ENCODE measurements around the gene ROBO4. TPM values are rescaled to one million over a fixed set of nuclear protein-coding genes. Genes with fewer than 3 reads are reported as not detected.

The ROBO4 gene
- total and polyA plus RNA-seq, 4 donors, result 2.4 to 41.9 (median 11.2) TPM

GRCh38 chr11:124938970-124939369, 41.3 kb upstream of the ROBO4 start:
- Histone ChIP-seq H3K36me3 (ENCODE audit: control insufficient read depth in 1 of 2, insufficient read depth in 2 of 2, low read length in 1 of 2) (no peaks in the 10 kb centered on the region), H3K27ac (ENCODE audit: low read depth in 1 of 2, low read length in 2 of 2) (no peak overlapping the region), H3K4me3 (ENCODE audit: low read length in 2 of 2) (no peak overlapping the region), H3K27me3 (ENCODE audit: control insufficient read depth in 1 of 2, insufficient read depth in 2 of 2, low read length in 1 of 2) (no peaks in the 10 kb centered on the region), H3K4me1 (ENCODE audit: control insufficient read depth in 1 of 2, insufficient read depth in 2 of 2, low read length in 2 of 2) (no peaks in the 10 kb centered on the region), H3K9me3 (ENCODE audit: control insufficient read depth, low read length) (no peaks in the 10 kb centered on the region)
- intact Hi-C loops (cut with DNase I), result no loop called here
- DNase-seq (no peak), ATAC-seq (ENCODE audit: low FRiP score) (no peak)
- 63 to 66% methylated on average over 6 of the region's 6 CpGs for WGBS, 2 donors

DNA sequence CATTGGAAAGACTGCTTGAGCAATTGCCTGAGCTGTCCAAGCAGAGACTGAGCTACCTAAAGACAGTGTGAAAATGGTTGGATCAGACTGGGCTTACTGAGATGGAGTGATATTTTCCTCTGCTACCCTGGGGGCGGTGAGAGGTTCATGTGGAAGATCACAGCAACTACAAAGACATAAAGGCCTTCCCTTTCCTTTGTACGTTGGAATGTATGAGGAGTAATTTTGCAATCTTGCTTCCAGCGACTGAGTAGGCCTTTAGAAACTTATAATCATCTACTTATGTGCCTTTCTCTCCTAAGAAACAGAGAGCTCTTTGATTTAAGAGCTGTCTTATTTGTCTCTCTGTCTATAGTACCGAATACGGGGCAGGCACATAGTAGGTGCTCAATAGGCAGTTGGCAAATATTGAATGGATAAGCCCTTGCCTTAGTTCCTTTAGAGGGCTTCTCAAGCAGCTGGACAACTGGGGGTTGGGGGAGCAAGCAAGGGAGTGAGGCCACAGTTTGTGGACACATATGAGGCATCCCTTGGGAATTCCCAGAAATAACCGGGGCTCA, 40.6 kb upstream of the ROBO4 start:
- no peak for DNase-seq
- no peak for ATAC-seq (ENCODE audit: low FRiP score)
- H3K36me3 ChIP-seq (ENCODE audit: control insufficient read depth in 1 of 2, insufficient read depth in 2 of 2, low read length in 1 of 2), result no peaks in the 10 kb centered on the region
- intact Hi-C loops (cut with DNase I), result no loop called here
- no peaks in the 10 kb centered on the region for H3K9me3 ChIP-seq (ENCODE audit: control insufficient read depth, low read length)
- WGBS, 2 donors, result 75 to 76% methylated on average over 6 of the region's 6 CpGs
- H3K27ac ChIP-seq (ENCODE audit: low read depth in 1 of 2, low read length in 2 of 2), result no peak overlapping the region
- H3K4me1 ChIP-seq (ENCODE audit: control insufficient read depth in 1 of 2, insufficient read depth in 2 of 2, low read length in 2 of 2), result no peaks in the 10 kb centered on the region
- no peaks in the 10 kb centered on the region for H3K27me3 ChIP-seq (ENCODE audit: control insufficient read depth in 1 of 2, insufficient read depth in 2 of 2, low read length in 1 of 2)
- H3K4me3 ChIP-seq (ENCODE audit: low read length in 2 of 2), result no peak overlapping the region

- intact Hi-C loops (cut with DNase I), result no loop called here
- no peak for ATAC-seq (ENCODE audit: low FRiP score)
- DNase-seq, result no peak
- H3K9me3 ChIP-seq (ENCODE audit: control insufficient read depth, low read length), result no peaks in the 10 kb centered on the region
- no peaks in the 10 kb centered on the region for H3K4me1 ChIP-seq (ENCODE audit: control insufficient read depth in 1 of 2, insufficient read depth in 2 of 2, low read length in 2 of 2)
- no peaks in the 10 kb centered on the region for H3K36me3 ChIP-seq (ENCODE audit: control insufficient read depth in 1 of 2, insufficient read depth in 2 of 2, low read length in 1 of 2)
- no peak overlapping the region for H3K4me3 ChIP-seq (ENCODE audit: low read length in 2 of 2)
- H3K27me3 ChIP-seq (ENCODE audit: control insufficient read depth in 1 of 2, insufficient read depth in 2 of 2, low read length in 1 of 2), result no peaks in the 10 kb centered on the region
- no peak overlapping the region for H3K27ac ChIP-seq (ENCODE audit: low read depth in 1 of 2, low read length in 2 of 2)
- 74 to 78% methylated on average over 3 of the region's 3 CpGs for WGBS, 2 donors
Observed at GRCh38 chr11:124937336-124937935, 39.8 kb upstream of the ROBO4 start.

DNA sequence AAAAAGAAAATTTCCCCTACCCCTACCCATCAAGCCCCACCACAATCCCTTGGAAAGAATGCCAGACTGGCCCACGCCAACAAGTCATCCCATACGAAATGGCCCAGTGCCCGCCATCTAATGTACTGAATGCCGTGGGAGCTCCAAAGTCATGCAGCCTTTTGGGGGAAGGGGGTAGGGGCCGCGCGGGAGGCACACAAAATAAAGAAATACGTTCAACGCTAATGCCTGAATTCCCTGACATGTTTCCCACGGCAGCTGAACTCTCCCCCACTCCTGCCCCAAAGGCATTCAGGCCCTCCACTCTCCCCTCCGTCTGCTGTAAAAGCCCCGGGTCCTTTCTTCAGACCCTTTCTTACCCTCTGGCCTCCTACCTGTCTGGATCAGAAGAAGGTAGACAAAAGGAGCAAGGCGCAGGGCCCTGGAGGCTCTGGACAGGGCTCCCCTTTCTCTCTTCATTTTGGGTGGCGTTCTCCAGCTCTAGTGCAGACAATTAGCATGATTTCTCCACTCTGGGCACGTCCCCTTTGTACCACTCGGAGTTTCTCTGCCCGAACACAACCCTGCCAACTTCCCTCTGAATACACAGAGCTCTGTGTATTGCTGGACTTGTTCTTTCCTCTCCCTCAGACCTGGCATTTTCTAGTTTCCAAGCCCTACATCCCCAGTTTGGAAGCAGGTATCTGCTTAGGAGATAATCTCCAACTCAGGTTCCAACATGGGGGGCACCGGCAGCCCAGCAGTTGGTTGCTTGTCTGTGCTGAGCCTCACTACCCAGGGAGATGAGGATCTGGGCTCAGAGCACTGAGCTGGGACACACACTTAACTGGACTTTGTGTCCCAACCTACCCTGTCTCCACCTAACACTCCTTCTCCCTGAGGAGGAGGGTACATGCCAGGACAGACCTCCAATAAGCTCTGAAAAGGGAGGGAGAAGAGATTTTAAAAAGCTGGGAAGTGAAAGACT, 38.2 kb upstream of the ROBO4 start, which contains the start of gene HEPACAM:
TSS of gene HEPACAM (minus strand) at position 500 of the 967 bp plus-strand sequence. CDS start at position 459, 41 bp downstream.
- Histone ChIP-seq H3K27me3 (ENCODE audit: control insufficient read depth in 1 of 2, insufficient read depth in 2 of 2, low read length in 1 of 2) (no peaks in the 10 kb centered on the region), H3K4me1 (ENCODE audit: control insufficient read depth in 1 of 2, insufficient read depth in 2 of 2, low read length in 2 of 2) (no peaks in the 10 kb centered on the region), H3K27ac (ENCODE audit: low read depth in 1 of 2, low read length in 2 of 2) (no peak within 1 kb of the TSS), H3K36me3 (ENCODE audit: control insufficient read depth in 1 of 2, insufficient read depth in 2 of 2, low read length in 1 of 2) (no peaks in the 10 kb centered on the region), H3K4me3 (ENCODE audit: low read length in 2 of 2) (no peak within 1 kb of the TSS), H3K9me3 (ENCODE audit: control insufficient read depth, low read length) (no peaks in the 10 kb centered on the region)
- intact Hi-C loops (cut with DNase I), result no loop called here
- WGBS, 2 donors, result 73 to 74% methylated on average over 18 of the region's 18 CpGs
- ATAC-seq (ENCODE audit: low FRiP score) (no peak), DNase-seq (no peak)

- 51 to 52% methylated on average over 4 of the region's 4 CpGs for WGBS, 2 donors
- no peak for ATAC-seq (ENCODE audit: low FRiP score)
- Histone ChIP-seq H3K4me3 (ENCODE audit: low read length in 2 of 2) (no peak overlapping the region), H3K9me3 (ENCODE audit: control insufficient read depth, low read length) (no peaks in the 10 kb centered on the region), H3K36me3 (ENCODE audit: control insufficient read depth in 1 of 2, insufficient read depth in 2 of 2, low read length in 1 of 2) (no peaks in the 10 kb centered on the region), H3K27me3 (ENCODE audit: control insufficient read depth in 1 of 2, insufficient read depth in 2 of 2, low read length in 1 of 2) (no peaks in the 10 kb centered on the region), H3K4me1 (ENCODE audit: control insufficient read depth in 1 of 2, insufficient read depth in 2 of 2, low read length in 2 of 2) (no peaks in the 10 kb centered on the region), H3K27ac (ENCODE audit: low read depth in 1 of 2, low read length in 2 of 2) (no peak overlapping the region)
- no peak for DNase-seq
- intact Hi-C loops (cut with DNase I), result no loop called here
Observed at GRCh38 chr11:124934862-124935547, 37.3 kb upstream of the ROBO4 start.

- intact Hi-C loops (cut with DNase I), result no loop called here
- H3K4me3 ChIP-seq (ENCODE audit: low read length in 2 of 2), result no peak overlapping the region
- no peak overlapping the region for H3K27ac ChIP-seq (ENCODE audit: low read depth in 1 of 2, low read length in 2 of 2)
- no peak for ATAC-seq (ENCODE audit: low FRiP score)
- no peaks in the 10 kb centered on the region for H3K4me1 ChIP-seq (ENCODE audit: control insufficient read depth in 1 of 2, insufficient read depth in 2 of 2, low read length in 2 of 2)
- no peaks in the 10 kb centered on the region for H3K36me3 ChIP-seq (ENCODE audit: control insufficient read depth in 1 of 2, insufficient read depth in 2 of 2, low read length in 1 of 2)
- H3K27me3 ChIP-seq (ENCODE audit: control insufficient read depth in 1 of 2, insufficient read depth in 2 of 2, low read length in 1 of 2), result no peaks in the 10 kb centered on the region
- DNase-seq, result no peak
- no peaks in the 10 kb centered on the region for H3K9me3 ChIP-seq (ENCODE audit: control insufficient read depth, low read length)
- 70 to 76% methylated on average over 3 of the region's 3 CpGs for WGBS, 2 donors
Observed at GRCh38 chr11:124930799-124931198, 33.1 kb upstream of the ROBO4 start.

GRCh38 chr11:124928942-124929665, 31.4 kb upstream of the ROBO4 start:
- intact Hi-C loops (cut with DNase I), result no loop called here
- Histone ChIP-seq H3K36me3 (ENCODE audit: control insufficient read depth in 1 of 2, insufficient read depth in 2 of 2, low read length in 1 of 2) (no peaks in the 10 kb centered on the region), H3K27me3 (ENCODE audit: control insufficient read depth in 1 of 2, insufficient read depth in 2 of 2, low read length in 1 of 2) (no peaks in the 10 kb centered on the region), H3K4me3 (ENCODE audit: low read length in 2 of 2) (no peak overlapping the region), H3K27ac (ENCODE audit: low read depth in 1 of 2, low read length in 2 of 2) (no peak overlapping the region), H3K4me1 (ENCODE audit: control insufficient read depth in 1 of 2, insufficient read depth in 2 of 2, low read length in 2 of 2) (no peaks in the 10 kb centered on the region), H3K9me3 (ENCODE audit: control insufficient read depth, low read length) (no peaks in the 10 kb centered on the region)
- 33 to 34% methylated on average over 4 of the region's 4 CpGs for WGBS, 2 donors
- no peak for ATAC-seq (ENCODE audit: low FRiP score)
- DNase-seq, result no peak

GRCh38 chr11:124923296-124923695, 25.6 kb upstream of the ROBO4 start:
- no peak overlapping the region for H3K4me3 ChIP-seq (ENCODE audit: low read length in 2 of 2)
- H3K4me1 ChIP-seq (ENCODE audit: control insufficient read depth in 1 of 2, insufficient read depth in 2 of 2, low read length in 2 of 2), result no peaks in the 10 kb centered on the region
- H3K27me3 ChIP-seq (ENCODE audit: control insufficient read depth in 1 of 2, insufficient read depth in 2 of 2, low read length in 1 of 2), result no peaks in the 10 kb centered on the region
- DNase-seq (no peak), ATAC-seq (ENCODE audit: low FRiP score) (no peak)
- H3K27ac ChIP-seq (ENCODE audit: low read depth in 1 of 2, low read length in 2 of 2), result no peak overlapping the region
- intact Hi-C loops (cut with DNase I), result no loop called here
- H3K9me3 ChIP-seq (ENCODE audit: control insufficient read depth, low read length), result no peaks in the 10 kb centered on the region
- H3K36me3 ChIP-seq (ENCODE audit: control insufficient read depth in 1 of 2, insufficient read depth in 2 of 2, low read length in 1 of 2), result no peaks in the 10 kb centered on the region
